Measurements from ENCODE around the gene CSMD2. TPM values are rescaled to one million over a fixed set of nuclear protein-coding genes. Genes with fewer than 3 reads are reported as not detected.

Gene CSMD2
- total RNA-seq, 1 donor from 2014 or later: 1.8 TPM

- peaks cover 5% of the 10 kb centered on the region for H3K9me3 Mint-ChIP-seq
- H3K36me3 Mint-ChIP-seq: no peaks in the 10 kb centered on the region
- no peaks in the 10 kb centered on the region for H3K4me1 Mint-ChIP-seq (ENCODE audit: unreplicated experiment)
- no peak overlapping the region for H3K4me3 Mint-ChIP-seq
- no peak for TF ChIP-seq CTCF (conservative IDR thresholded peaks at IDR 0.05)
- DNase-seq (ENCODE audit: extremely low spot score, unreplicated experiment): no peak
- no peak overlapping the region for H3K27ac Mint-ChIP-seq
- H3K27me3 Mint-ChIP-seq: peaks cover 15% of the 10 kb centered on the region
Observed at GRCh38 chr1:33875862-33876261, 289.2 kb downstream of the CSMD2 start.

- Mint-ChIP-seq H3K4me1 (ENCODE audit: unreplicated experiment) (no peaks in the 10 kb centered on the region), H3K9me3 (peaks cover 5% of the 10 kb centered on the region), H3K27ac (no peak overlapping the region), H3K27me3 (peaks cover 15% of the 10 kb centered on the region), H3K4me3 (no peak overlapping the region), H3K36me3 (no peaks in the 10 kb centered on the region)
- DNase-seq (ENCODE audit: extremely low spot score, unreplicated experiment): no peak
- no peak for TF ChIP-seq CTCF (conservative IDR thresholded peaks at IDR 0.05)
Observed at GRCh38 chr1:33874636-33875035, 290.4 kb downstream of the CSMD2 start.

GRCh38 chr1:33872683-33873082 lies 292.3 kb downstream of the CSMD2 start:
- Mint-ChIP-seq H3K27me3 (peaks cover 15% of the 10 kb centered on the region), H3K4me1 (ENCODE audit: unreplicated experiment) (no peaks in the 10 kb centered on the region), H3K36me3 (no peaks in the 10 kb centered on the region), H3K27ac (no peak overlapping the region), H3K4me3 (no peak overlapping the region), H3K9me3 (peaks cover 5% of the 10 kb centered on the region)
- DNase-seq (ENCODE audit: extremely low spot score, unreplicated experiment): no peak
- TF ChIP-seq CTCF (conservative IDR thresholded peaks at IDR 0.05): no peak

- no peak for DNase-seq (ENCODE audit: extremely low spot score, unreplicated experiment)
- Mint-ChIP-seq H3K9me3 (peaks cover 5% of the 10 kb centered on the region), H3K27ac (no peak overlapping the region)
Observed at GRCh38 chr1:33872275-33872674, 292.8 kb downstream of the CSMD2 start.

GRCh38 chr1:33867684-33868083 lies 297.3 kb downstream of the CSMD2 start:
- H3K4me3 Mint-ChIP-seq: no peak overlapping the region
- no peak for TF ChIP-seq CTCF (conservative IDR thresholded peaks at IDR 0.05)
- H3K4me1 Mint-ChIP-seq (ENCODE audit: unreplicated experiment): no peaks in the 10 kb centered on the region
- no peak for DNase-seq (ENCODE audit: extremely low spot score, unreplicated experiment)
- no peak overlapping the region for H3K27ac Mint-ChIP-seq
- H3K27me3 Mint-ChIP-seq: peaks cover 8% of the 10 kb centered on the region
- H3K36me3 Mint-ChIP-seq: no peaks in the 10 kb centered on the region
- H3K9me3 Mint-ChIP-seq: no peaks in the 10 kb centered on the region

More at GRCh38 chr1:33872275-33872674, 292.8 kb downstream of the CSMD2 start:
- H3K36me3 Mint-ChIP-seq: no peaks in the 10 kb centered on the region
- no peak overlapping the region for H3K4me3 Mint-ChIP-seq
- TF ChIP-seq CTCF (conservative IDR thresholded peaks at IDR 0.05): no peak
- no peaks in the 10 kb centered on the region for H3K4me1 Mint-ChIP-seq (ENCODE audit: unreplicated experiment)
- peaks cover 16% of the 10 kb centered on the region for H3K27me3 Mint-ChIP-seq

GRCh38 chr1:33866281-33866680 lies 298.7 kb downstream of the CSMD2 start:
- Mint-ChIP-seq H3K9me3 (no peaks in the 10 kb centered on the region), H3K27me3 (peaks cover 8% of the 10 kb centered on the region), H3K4me3 (no peak overlapping the region), H3K4me1 (ENCODE audit: unreplicated experiment) (no peaks in the 10 kb centered on the region), H3K27ac (no peak overlapping the region), H3K36me3 (no peaks in the 10 kb centered on the region)
- no peak for DNase-seq (ENCODE audit: extremely low spot score, unreplicated experiment)
- TF ChIP-seq CTCF (conservative IDR thresholded peaks at IDR 0.05): no peak

Measured in type B pancreatic cell (in vitro differentiated cells).